ENCODE results near the gene GALNT11.

DNA sequence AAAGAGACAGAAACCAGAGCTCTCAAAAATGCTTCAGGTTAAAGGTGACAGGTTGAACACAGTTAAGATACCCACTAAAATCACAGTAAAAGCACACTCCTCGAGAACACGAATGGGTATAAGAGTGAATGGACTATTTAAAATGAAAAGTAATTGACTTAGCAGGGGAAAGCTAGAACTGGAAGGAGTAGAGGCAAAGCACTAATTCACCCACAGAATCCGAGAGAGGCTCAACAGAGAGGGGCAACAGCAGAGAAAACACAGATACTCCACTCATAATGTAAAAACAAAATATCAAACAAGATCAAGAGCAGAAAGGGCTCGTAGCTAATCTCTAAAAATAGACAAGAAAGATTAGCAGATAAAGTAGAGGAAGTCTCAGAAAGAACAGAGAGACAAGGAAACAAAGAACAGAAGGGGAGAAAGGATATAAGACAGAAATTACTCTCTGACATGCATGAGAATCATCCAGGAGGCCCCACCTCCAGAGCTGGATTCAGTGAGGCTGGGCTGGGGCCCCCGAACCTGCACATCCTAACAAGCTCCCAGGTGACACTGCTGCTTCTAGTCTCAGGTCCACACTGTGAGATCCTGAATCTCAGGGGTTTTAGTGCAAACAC is 117.6 kb downstream of the GALNT11 start:
- TF ChIP-seq EZH2phosphoT487 (IDR thresholded peaks at IDR 0.05; ENCODE audit: insufficient read depth, low read depth) (no peak), EZH2 (IDR thresholded peaks at IDR 0.05; ENCODE audit: insufficient read depth, poor library complexity, severe bottlenecking) (no peak)
